Uterus (tissue), 2 donors: ENCODE results near the gene RBFOX1.

Source experiments
- POLR2A ChIP-seq, 2 donors: fragments of 450-650 bp; IDR thresholded peaks; one replicate each; pipeline ENCODE4 v1.6.1; 2016; ENCODE audit warnings: antibody characterized with exemption in 2 of 2, mild to moderate bottlenecking in 1 of 2, moderate library complexity in 1 of 2
- TF ChIP-seq, protein P1 (sequence below), 4 experiments: fragments of 200-600 bp in 2 of 4; fragments of 450-650 bp in 2 of 4; sonication (generic) in 2 of 4; IDR thresholded peaks; one replicate each; pipeline ENCODE4 v1.5.1; 2016 to 2019; ENCODE audit warnings: antibody characterized with exemption in 4 of 4, mild to moderate bottlenecking in 2 of 4, moderate library complexity in 1 of 4

DNA sequence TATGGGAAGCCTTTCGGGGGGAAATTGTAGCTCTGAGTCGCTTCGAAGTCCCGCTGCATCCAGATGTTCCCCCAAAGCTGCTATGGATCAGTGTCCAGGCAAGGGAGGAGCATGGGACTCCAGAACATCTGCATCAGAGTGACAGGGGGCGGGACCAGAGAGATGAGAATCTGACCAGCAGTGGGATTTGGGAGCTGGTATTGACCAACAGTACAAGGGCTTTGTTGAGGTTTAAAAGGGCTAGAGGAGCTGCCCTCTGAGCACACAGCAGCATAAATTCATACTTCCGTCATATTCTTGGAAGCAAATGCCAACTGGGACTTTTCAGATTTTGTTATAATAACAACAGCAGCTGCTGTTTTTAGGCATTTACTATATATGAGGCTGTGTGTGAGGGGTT lies 10.6 kb downstream of the RBFOX1 start:
- no peak for TF ChIP-seq POLR2A (IDR thresholded peaks at IDR 0.05)
- TF ChIP-seq, protein P1, sequence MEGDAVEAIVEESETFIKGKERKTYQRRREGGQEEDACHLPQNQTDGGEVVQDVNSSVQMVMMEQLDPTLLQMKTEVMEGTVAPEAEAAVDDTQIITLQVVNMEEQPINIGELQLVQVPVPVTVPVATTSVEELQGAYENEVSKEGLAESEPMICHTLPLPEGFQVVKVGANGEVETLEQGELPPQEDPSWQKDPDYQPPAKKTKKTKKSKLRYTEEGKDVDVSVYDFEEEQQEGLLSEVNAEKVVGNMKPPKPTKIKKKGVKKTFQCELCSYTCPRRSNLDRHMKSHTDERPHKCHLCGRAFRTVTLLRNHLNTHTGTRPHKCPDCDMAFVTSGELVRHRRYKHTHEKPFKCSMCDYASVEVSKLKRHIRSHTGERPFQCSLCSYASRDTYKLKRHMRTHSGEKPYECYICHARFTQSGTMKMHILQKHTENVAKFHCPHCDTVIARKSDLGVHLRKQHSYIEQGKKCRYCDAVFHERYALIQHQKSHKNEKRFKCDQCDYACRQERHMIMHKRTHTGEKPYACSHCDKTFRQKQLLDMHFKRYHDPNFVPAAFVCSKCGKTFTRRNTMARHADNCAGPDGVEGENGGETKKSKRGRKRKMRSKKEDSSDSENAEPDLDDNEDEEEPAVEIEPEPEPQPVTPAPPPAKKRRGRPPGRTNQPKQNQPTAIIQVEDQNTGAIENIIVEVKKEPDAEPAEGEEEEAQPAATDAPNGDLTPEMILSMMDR (IDR thresholded peaks at IDR 0.05), result no peak
